ENCODE data around the gene SNORC. TPM values are rescaled to one million over a fixed set of nuclear protein-coding genes. Genes with fewer than 3 reads are reported as not detected.

SNORC gene
- total RNA-seq, 1 experiment from 2014 or later = 3.4 TPM

GRCh38 chr2:232927032-232927792, 57.1 kb downstream of the SNORC start:
- Mint-ChIP-seq H3K4me1 (peaks cover 22% of the 10 kb centered on the region), H3K4me3 (peak overlapping the region; percentile 67), H3K27ac (no peak overlapping the region), H3K27me3 (ENCODE audit: low read depth) (peaks cover 74% of the 10 kb centered on the region), H3K9me3 (peaks cover 5% of the 10 kb centered on the region), H3K36me3 (no peaks in the 10 kb centered on the region)
- ATAC-seq (no peak; the same call in 1 of the 2 replicates), DNase-seq (ENCODE audit: low spot score) (peak; percentile 20)
- ChIA-PET POLR2A (no interaction called here), CTCF (interaction anchor here (2.6 kb wide), 1 partner anchor 101 kb away, joined by 11 read pairs; no protein-coding TSS in a partner anchor)
- TF ChIP-seq MYBL2 (CRISPR knock-in tag; IDR thresholded peaks at IDR 0.05) (peak; percentile 60), ETV6 (CRISPR knock-in tag; IDR thresholded peaks at IDR 0.05) (no peak)

DNA sequence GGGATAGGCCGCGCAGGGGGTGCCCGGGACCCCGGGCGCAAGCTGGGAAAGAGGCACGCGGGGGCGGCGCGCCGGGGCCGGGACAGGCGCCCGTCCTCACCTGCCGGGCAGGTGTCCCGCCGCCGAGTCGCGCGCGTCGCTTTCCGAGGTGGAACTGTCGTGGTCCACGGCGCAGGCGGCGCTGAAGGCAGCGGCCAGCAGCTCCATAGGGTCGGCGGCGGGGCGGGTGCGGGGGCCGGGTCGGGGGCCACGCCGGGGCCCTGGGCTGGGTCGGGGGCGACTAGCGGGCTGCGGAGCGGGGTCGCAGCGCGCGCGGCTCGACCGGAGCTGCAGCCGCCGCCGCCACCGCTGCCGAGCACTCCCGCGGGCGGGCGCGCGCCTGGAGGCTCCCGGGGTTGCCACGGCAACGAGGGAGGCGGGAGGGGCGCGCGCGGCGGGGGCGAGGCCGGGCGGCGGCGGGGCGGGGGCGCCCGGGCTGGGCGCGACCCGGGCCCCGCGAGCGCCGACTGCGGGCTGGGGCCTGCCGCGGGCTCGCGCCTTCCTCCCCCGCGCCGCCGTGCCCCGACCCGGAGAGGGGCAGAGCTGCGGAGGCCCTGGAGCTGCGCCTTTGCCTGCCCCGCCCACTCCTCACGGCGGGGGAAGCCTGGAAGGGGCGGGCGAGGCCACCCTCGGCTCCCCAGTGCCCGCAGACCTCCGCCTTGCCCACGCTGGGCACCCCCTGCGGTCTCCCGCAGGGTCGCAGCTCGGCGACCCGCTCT, 57.9 kb downstream of the SNORC start:
- H3K4me3 Mint-ChIP-seq = peak overlapping the region; percentile 73
- CTCF ChIA-PET = interaction anchor here (0.7 to 2.6 kb wide), 6 partner anchors 9 to 124 kb away, joined by 3 to 11 read pairs (median 4); no protein-coding TSS in a partner anchor
- H3K4me1 Mint-ChIP-seq = peaks cover 22% of the 10 kb centered on the region
- TF ChIP-seq TP53 (CRISPR knock-in tag; IDR thresholded peaks at IDR 0.05) (0 out of 2 replicates have a peak, but pooled peaks have one; percentile 10), ZNF219 (CRISPR knock-in tag; IDR thresholded peaks at IDR 0.05; ENCODE audit: borderline replicate concordance) (no peak)
- peaks cover 5% of the 10 kb centered on the region for H3K9me3 Mint-ChIP-seq
- H3K36me3 Mint-ChIP-seq = no peaks in the 10 kb centered on the region
- no peak overlapping the region for H3K27ac Mint-ChIP-seq
- peak; percentile 46 for ATAC-seq
- POLR2A ChIA-PET = no interaction called here
- DNase-seq (ENCODE audit: low spot score) = peak; percentile 43
- peaks cover 75% of the 10 kb centered on the region for H3K27me3 Mint-ChIP-seq (ENCODE audit: low read depth)

Other genes starting within 250 kb of the SNORC start
- 5.4 to 6.8 TPM (median 6.1 TPM) in 3 replicates for gene EFHD1, start 236.7 kb upstream of the SNORC start, total RNA-seq (2021)
- 49.3 to 53.1 TPM (median 52.0 TPM) in 3 replicates for gene GIGYF2, start 172.9 kb upstream of the SNORC start, total RNA-seq (2021)
- not detected in 3 replicates for gene KCNJ13, start 93.7 kb upstream of the SNORC start, total RNA-seq (2021)
- gene NGEF, start 143.0 kb downstream of the SNORC start, total RNA-seq (2021) = 4.5 to 6.6 TPM (median 5.4 TPM) in 3 replicates
- not detected in 3 replicates for gene NEU2, start 162.4 kb downstream of the SNORC start, total RNA-seq (2021)
- gene INPP5D, start 190.1 kb downstream of the SNORC start, total RNA-seq (2021) = 17.2 to 23.7 TPM (median 22.3 TPM) in 3 replicates